SK-N-SH treated with all-trans-retinoic acid at 6 μM for 48 hours (cell line): ENCODE results near the gene GTF2A1.

Source experiments
- ATAC-seq: fragments of 200-7000 bp; cut with Tn5 transposase; 3 replicates; pipeline ENCODE4 v1.9.1; 2020; ENCODE audit warnings: mild to moderate bottlenecking, moderate library complexity
- ARNTL ChIP-seq: fragments of 450-650 bp; formaldehyde crosslinking; IDR thresholded peaks from 2 replicates; pipeline ENCODE4 v1.5.0; 2020; ENCODE audit warnings: low read depth, mild to moderate bottlenecking, moderate library complexity, borderline replicate concordance
- CREB5 ChIP-seq: fragments of 250-450 bp; sonication (Bioruptor Pico); IDR thresholded peaks from 2 replicates; pipeline ENCODE4 v1.5.1; 2020; ENCODE audit warnings: low read depth, mild to moderate bottlenecking, moderate library complexity
- CSDC2 ChIP-seq: fragments of 250-450 bp; sonication (Bioruptor Pico); IDR thresholded peaks from 2 replicates; pipeline ENCODE4 v1.5.0; 2020; ENCODE audit warnings: mild to moderate bottlenecking, moderate library complexity
- GLIS3 ChIP-seq: fragments of 250-450 bp; sonication (Bioruptor Pico); IDR thresholded peaks from 2 replicates; pipeline ENCODE4 v1.5.0; 2020; ENCODE audit warnings: mild to moderate bottlenecking, moderate library complexity
- ISL1 ChIP-seq: fragments of 250-450 bp; sonication (Bioruptor Pico); IDR thresholded peaks from 2 replicates; pipeline ENCODE4 v2.1.2; 2022; ENCODE audit warnings: mild to moderate bottlenecking, moderate library complexity
- OSR1 ChIP-seq: fragments of 250-450 bp; sonication (Bioruptor Pico); IDR thresholded peaks from 2 replicates; pipeline ENCODE4 v1.8.0; 2022; ENCODE audit warnings: moderate library complexity, mild to moderate bottlenecking, inconsistent platforms
- PATZ1 ChIP-seq: fragments of 250-450 bp; sonication (Bioruptor Pico); IDR thresholded peaks from 2 replicates; pipeline ENCODE4 v1.8.0; 2020; ENCODE audit warnings: mild to moderate bottlenecking, moderate library complexity, borderline replicate concordance
- PPARA ChIP-seq: fragments of 250-450 bp; sonication (Bioruptor Pico); IDR thresholded peaks from 2 replicates; pipeline ENCODE4 v1.5.0; 2020; ENCODE audit warnings: mild to moderate bottlenecking, borderline replicate concordance
- RARB ChIP-seq: fragments of 250-450 bp; sonication (Bioruptor Pico); IDR thresholded peaks from 2 replicates; pipeline ENCODE4 v1.8.0; 2021; ENCODE audit warnings: mild to moderate bottlenecking, moderate library complexity
- SNAI2 ChIP-seq: fragments of 250-450 bp; sonication (Bioruptor Pico); IDR thresholded peaks from 2 replicates; pipeline ENCODE4 v1.5.0; 2020; ENCODE audit warnings: mild to moderate bottlenecking, moderate library complexity
- TSHZ2 ChIP-seq: fragments of 250-450 bp; sonication (Bioruptor Pico); IDR thresholded peaks from 2 replicates; pipeline ENCODE4 v1.5.0; 2020; ENCODE audit warnings: mild to moderate bottlenecking, moderate library complexity
- ZFP3 ChIP-seq: fragments of 250-450 bp; sonication (Bioruptor Pico); IDR thresholded peaks from 2 replicates; pipeline ENCODE4 v1.5.0; 2020; ENCODE audit warnings: mild to moderate bottlenecking, moderate library complexity
- ZFP30 ChIP-seq: fragments of 450-650 bp; formaldehyde crosslinking; IDR thresholded peaks from 2 replicates; pipeline ENCODE4 v1.5.0; 2022; ENCODE audit warnings: mild to moderate bottlenecking, moderate library complexity
- ZNF565 ChIP-seq: fragments of 450-650 bp; formaldehyde crosslinking; conservative IDR thresholded peaks from 2 replicates; pipeline ENCODE4 v1.5.0; 2020; ENCODE audit warnings: low read depth, mild to moderate bottlenecking, moderate library complexity
- ZNF70 ChIP-seq: fragments of 450-650 bp; formaldehyde crosslinking; IDR thresholded peaks from 2 replicates; pipeline ENCODE4 v1.5.0; 2020; ENCODE audit warnings: mild to moderate bottlenecking, moderate library complexity
- ZNF8 ChIP-seq: fragments of 450-650 bp; formaldehyde crosslinking; IDR thresholded peaks from 2 replicates; pipeline ENCODE4 v1.5.0; 2020; ENCODE audit warnings: mild to moderate bottlenecking, moderate library complexity

GTF2A1 gene

GRCh38 chr14:81220830-81221578, at the start of gene GTF2A1:
Gene GTF2A1, minus strand, starts transcription at chr14:81220959. Its CDS starts 441 bp downstream, at chr14:81220518.
- 0 out of 2 replicates have a peak, but pooled peaks have one; percentile 60 for TF ChIP-seq GLIS3 (CRISPR knock-in tag)
- peak; percentile 53; the same call in 1 of the 2 replicates for TF ChIP-seq ZFP3 (CRISPR knock-in tag)
- no peak for TF ChIP-seq CREB5 (CRISPR knock-in tag)
- TF ChIP-seq ARNTL (CRISPR knock-in tag): no peak
- ATAC-seq: peak; percentile 87

GRCh38 chr14:81269979-81270375, 49.2 kb upstream of the GTF2A1 start:
- no peak for TF ChIP-seq ISL1 (CRISPR knock-in tag)
- TF ChIP-seq, all 23 proteins: peak for 0

GRCh38 chr14:81269100-81269978, 48.6 kb upstream of the GTF2A1 start:
- TF ChIP-seq SNAI2 (CRISPR knock-in tag) (no peak), CSDC2 (CRISPR knock-in tag) (no peak), ISL1 (CRISPR knock-in tag) (no peak), ZNF8 (no peak), ZNF70 (CRISPR knock-in tag) (no peak), OSR1 (CRISPR knock-in tag) (no peak), PATZ1 (CRISPR knock-in tag) (no peak)
- peak; percentile 92 for ATAC-seq

More at GRCh38 chr14:81269979-81270375, 49.2 kb upstream of the GTF2A1 start:
- no peak for ATAC-seq

- peak; percentile 54; the same call in 2 of the 3 replicates for ATAC-seq
- no peak for TF ChIP-seq OSR1 (CRISPR knock-in tag)
- no peak for TF ChIP-seq ZNF8
- TF ChIP-seq ZNF565 (CRISPR knock-in tag): no peak
- TF ChIP-seq TSHZ2 (CRISPR knock-in tag): no peak
- TF ChIP-seq PPARA (CRISPR knock-in tag): no peak
- TF ChIP-seq ISL1 (CRISPR knock-in tag): no peak
Measured at GRCh38 chr14:81268016-81268416, 47.3 kb upstream of the GTF2A1 start.

- ATAC-seq: no peak
- TF ChIP-seq RARB: no peak
- TF ChIP-seq ZFP30 (CRISPR knock-in tag): no peak
- no peak for TF ChIP-seq CREB5 (CRISPR knock-in tag)
- TF ChIP-seq PPARA (CRISPR knock-in tag): no peak
- TF ChIP-seq ISL1 (CRISPR knock-in tag): no peak
- TF ChIP-seq GLIS3 (CRISPR knock-in tag): no peak
Measured at GRCh38 chr14:81265636-81266169, 44.9 kb upstream of the GTF2A1 start.
